ENCODE results near the gene GAB2.

Gene GAB2

DNA sequence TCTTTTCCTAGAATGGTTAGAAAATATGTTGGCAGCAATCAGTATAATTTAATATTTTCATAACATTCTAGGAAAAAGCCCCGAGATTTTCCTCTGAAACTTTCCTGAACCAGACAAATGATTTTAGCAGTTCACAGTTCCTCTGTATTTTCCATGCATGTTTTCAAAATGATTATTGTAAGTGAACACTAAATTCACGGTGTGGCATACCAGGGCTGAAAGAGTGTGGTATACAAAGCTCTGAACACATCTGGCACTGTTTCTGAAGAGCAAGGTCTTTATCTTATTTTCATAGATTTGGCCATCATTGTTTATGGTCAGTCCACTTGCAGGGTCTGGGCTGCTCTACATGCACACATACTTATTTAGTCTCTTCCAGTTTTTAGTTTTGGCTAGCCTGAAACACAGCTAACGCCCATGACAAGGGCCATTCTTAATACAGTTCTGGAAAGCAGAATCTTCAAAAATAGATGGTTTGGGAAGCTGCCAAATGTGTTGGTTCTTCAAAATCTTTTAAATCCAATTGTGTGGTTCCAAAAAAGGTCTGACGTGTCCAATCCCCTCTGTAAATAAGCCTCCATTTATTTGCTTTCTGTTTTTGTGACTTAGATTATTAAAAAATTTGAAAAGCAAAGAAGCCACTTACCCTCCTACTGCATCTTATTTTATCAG lies 7.9 kb upstream of the GAB2 start:
- Mint-ChIP-seq H3K4me1 (peaks cover 28% of the 10 kb centered on the region), H3K27ac (peak overlapping the region in 2 of 3 experiments; percentile 73 to 88), H3K4me3 (peak overlapping the region in 1 of 3 experiments; percentile 26), H3K27me3 (ENCODE audit: low read depth) (no peaks in the 10 kb centered on the region), H3K9me3 (no peaks in the 10 kb centered on the region), H3K36me3 (ENCODE audit: low read depth) (no peaks in the 10 kb centered on the region)
- TF ChIP-seq, protein P1, sequence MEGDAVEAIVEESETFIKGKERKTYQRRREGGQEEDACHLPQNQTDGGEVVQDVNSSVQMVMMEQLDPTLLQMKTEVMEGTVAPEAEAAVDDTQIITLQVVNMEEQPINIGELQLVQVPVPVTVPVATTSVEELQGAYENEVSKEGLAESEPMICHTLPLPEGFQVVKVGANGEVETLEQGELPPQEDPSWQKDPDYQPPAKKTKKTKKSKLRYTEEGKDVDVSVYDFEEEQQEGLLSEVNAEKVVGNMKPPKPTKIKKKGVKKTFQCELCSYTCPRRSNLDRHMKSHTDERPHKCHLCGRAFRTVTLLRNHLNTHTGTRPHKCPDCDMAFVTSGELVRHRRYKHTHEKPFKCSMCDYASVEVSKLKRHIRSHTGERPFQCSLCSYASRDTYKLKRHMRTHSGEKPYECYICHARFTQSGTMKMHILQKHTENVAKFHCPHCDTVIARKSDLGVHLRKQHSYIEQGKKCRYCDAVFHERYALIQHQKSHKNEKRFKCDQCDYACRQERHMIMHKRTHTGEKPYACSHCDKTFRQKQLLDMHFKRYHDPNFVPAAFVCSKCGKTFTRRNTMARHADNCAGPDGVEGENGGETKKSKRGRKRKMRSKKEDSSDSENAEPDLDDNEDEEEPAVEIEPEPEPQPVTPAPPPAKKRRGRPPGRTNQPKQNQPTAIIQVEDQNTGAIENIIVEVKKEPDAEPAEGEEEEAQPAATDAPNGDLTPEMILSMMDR (IDR thresholded peaks at IDR 0.05; ENCODE audit: unreplicated experiment in 3 of 3), result no peak

- Mint-ChIP-seq H3K4me3 (no peak overlapping the region), H3K36me3 (ENCODE audit: low read depth) (no peaks in the 10 kb centered on the region), H3K4me1 (peaks cover 35% of the 10 kb centered on the region), H3K9me3 (no peaks in the 10 kb centered on the region), H3K27me3 (ENCODE audit: low read depth) (no peaks in the 10 kb centered on the region), H3K27ac (peak overlapping the region; percentile 54 to 73 (median 57))
- TF ChIP-seq, protein P1 (IDR thresholded peaks at IDR 0.05; ENCODE audit: unreplicated experiment in 3 of 3), result no peak
Measured at GRCh38 chr11:78424334-78425270, 7.0 kb upstream of the GAB2 start.

- TF ChIP-seq, protein P1 (IDR thresholded peaks at IDR 0.05; ENCODE audit: unreplicated experiment in 3 of 3), result no peak
- no peaks in the 10 kb centered on the region for H3K36me3 Mint-ChIP-seq (ENCODE audit: low read depth)
- H3K4me1 Mint-ChIP-seq, result peaks cover 49% of the 10 kb centered on the region
- H3K27me3 Mint-ChIP-seq (ENCODE audit: low read depth), result no peaks in the 10 kb centered on the region
- no peak overlapping the region for H3K4me3 Mint-ChIP-seq
- H3K9me3 Mint-ChIP-seq, result no peaks in the 10 kb centered on the region
- H3K27ac Mint-ChIP-seq, result no peak overlapping the region
Measured at GRCh38 chr11:78423241-78423640, 5.6 kb upstream of the GAB2 start.

GRCh38 chr11:78420796-78421209 lies 3.2 kb upstream of the GAB2 start:
- Mint-ChIP-seq H3K4me1 (peaks cover 55% of the 10 kb centered on the region), H3K27me3 (ENCODE audit: low read depth) (no peaks in the 10 kb centered on the region), H3K4me3 (peak overlapping the region in 2 of 3 experiments; percentile 17 to 44), H3K9me3 (no peaks in the 10 kb centered on the region), H3K27ac (peak overlapping the region in 2 of 3 experiments; percentile 9 to 91), H3K36me3 (ENCODE audit: low read depth) (no peaks in the 10 kb centered on the region)
- TF ChIP-seq, protein P1 (IDR thresholded peaks at IDR 0.05; ENCODE audit: unreplicated experiment in 3 of 3), result no peak

- Mint-ChIP-seq H3K4me1 (peaks cover 53% of the 10 kb centered on the region), H3K27ac (peak overlapping the region; percentile 54 to 91 (median 89)), H3K27me3 (ENCODE audit: low read depth) (no peaks in the 10 kb centered on the region), H3K9me3 (no peaks in the 10 kb centered on the region), H3K36me3 (ENCODE audit: low read depth) (no peaks in the 10 kb centered on the region), H3K4me3 (peak overlapping the region; percentile 56 to 72 (median 68))
- TF ChIP-seq, protein P1 (IDR thresholded peaks at IDR 0.05; ENCODE audit: unreplicated experiment in 3 of 3), result peak; percentile 63 to 72 (median 71)
Measured at GRCh38 chr11:78420255-78420764, 2.7 kb upstream of the GAB2 start.

Data from nephron (organoid).